ENCODE measurements around the gene TMEM198.

Gene TMEM198

DNA sequence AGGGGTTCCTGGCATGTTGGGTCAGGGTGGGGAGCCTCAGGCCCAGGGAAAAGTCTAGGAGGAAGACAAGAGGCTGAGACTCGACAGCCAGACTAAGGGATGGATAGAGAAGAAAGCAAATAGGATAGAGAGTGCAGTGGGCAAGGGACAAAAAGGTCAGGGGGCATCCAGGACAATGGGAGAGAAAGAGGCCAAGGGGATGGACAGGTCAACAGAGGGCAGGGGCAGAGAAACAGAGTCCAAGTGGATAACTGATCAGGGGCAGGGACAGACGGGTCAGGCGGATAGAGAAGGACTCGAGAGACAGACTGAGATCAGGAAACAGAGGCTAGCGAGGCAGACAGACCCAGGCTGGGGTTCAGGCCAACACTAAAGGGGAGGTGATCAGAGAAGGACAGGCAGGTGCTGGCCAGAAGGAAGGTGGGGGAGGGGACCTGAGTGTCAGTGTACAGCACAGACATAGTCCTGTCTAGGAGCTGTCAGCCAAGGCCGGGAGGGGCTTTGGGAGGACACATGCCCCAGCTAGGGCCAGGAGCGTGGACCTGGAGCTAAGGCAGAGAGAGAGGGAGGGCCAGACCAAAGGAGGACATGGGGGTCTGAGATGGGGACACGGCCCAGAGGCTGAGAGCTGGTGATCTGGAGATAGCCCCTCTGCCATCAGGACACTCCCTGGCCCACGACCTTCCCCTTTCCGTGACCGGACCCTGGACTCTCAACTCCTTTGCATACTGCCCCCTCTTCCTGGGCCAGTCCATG, 17.3 kb upstream of the TMEM198 start:
- no peak for DNase-seq

DNA sequence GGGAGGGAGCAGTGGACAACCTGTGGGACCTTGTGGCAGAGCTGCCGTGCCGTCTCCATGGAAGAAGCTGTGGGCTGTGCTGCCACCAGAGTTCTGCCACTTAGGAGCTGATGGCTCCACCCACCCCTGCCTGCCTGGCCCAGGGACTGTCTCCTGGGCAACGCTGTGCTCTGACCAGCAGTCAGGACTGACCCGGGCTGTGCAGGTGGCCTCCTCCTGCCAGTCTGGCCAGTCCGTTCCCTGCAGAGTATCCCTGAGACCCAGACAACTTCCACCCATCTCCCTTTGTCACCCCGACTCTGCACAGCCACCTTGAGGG, 16.8 kb upstream of the TMEM198 start:
- no peak for DNase-seq

DNA sequence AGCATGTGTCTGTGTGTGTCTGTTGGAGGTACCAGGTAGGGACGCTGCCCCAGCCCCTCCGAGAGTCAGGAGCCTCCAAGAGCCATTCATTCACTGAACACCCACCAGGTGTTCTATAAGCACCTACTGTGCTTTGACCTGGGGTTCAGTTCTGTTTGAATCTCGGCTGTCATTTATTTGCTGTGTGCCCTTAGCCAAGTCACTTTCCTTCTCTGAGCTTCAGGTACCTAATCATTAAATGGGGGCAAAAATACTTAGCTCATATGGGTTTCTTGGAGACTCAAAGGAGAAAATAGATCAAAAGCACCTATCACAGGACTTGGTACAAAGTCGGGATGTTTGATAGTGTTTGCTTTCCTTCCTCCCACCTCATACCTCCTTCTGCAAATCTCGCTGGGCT, 16.4 kb upstream of the TMEM198 start:
- no peak for DNase-seq

DNA sequence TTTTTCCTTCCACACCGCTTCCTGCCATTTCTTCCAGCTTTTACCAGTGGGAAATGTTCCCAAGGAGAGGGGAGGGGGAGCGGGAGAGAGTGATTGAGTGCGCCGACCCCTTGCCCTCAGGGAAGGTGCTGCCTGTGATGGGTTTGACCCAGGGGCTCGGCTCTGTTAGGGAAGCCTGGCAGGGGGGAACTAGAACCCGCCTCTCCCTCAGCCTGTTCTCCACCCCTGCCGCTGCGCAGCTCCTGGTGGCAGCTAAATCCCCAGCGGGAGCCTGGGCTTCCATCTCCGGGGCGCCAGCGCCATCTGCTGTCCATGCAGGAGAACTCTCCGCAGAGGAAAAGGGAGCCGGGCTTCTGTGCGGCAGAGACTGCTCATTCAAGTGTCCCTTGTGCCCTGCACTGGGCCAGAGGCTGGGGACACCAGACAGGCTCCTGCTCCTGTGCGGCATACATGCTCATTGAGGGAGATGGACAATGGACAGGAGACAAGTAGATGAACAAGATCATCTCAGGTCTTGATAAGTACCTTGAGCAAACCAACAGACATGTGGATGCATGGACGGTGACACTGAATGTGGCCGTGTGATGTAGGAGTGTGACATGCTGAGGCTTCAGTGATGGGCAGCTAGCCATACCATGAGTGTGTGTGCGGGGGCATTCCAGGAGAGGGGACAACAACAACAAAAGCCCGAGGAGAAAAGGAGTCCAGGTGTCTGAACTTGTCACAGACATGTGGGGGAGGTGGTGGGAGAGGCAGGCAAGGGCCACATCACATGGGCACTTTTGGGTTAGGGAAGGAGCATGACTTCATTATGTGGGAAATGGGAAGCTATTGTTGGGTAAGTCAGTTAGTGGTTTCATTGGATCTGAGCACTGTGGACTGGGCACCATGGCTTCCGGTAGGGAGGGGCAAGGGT, 13.5 kb upstream of the TMEM198 start:
- peak; percentile 72 for DNase-seq

DNA sequence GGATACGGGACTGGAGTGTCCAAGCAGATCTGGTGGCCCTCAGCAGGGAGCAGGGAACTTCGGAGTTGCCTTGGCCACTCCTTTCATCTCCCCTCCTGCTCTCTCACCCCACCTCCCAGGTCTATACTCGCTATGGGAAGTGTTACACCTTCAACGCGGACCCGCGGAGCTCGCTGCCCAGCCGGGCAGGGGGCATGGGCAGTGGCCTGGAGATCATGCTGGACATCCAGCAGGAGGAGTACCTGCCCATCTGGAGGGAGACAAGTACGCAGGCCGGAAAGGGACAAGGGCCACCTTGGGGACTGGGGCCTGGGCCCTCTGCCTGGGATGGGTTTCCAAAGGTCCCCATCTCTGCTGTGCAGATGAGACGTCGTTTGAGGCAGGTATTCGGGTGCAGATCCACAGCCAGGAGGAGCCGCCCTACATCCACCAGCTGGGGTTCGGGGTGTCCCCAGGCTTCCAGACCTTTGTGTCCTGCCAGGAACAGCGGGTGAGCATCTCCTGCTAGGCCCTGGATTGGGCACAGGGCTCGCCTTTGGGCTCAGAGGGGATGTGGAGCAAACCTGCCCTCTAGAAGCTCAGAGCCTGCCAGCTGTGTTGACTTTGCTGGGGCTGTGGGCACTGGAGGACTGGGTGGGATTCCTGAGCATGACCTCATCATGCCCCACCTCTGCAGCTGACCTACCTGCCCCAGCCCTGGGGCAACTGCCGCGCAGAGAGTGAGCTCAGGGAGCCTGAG, 12.0 kb upstream of the TMEM198 start:
- no peak for DNase-seq

DNA sequence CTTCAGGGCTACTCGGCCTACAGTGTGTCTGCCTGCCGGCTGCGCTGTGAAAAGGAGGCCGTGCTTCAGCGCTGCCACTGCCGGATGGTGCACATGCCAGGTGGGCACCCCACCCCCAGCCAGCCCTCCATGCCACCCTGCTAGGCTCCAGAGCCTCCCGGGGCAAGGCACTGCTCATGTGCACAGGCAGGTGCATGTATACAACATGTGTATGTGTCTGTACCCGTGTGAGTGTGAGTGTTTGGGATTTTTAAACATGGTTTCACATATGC, 11.5 kb upstream of the TMEM198 start:
- DNase-seq, result no peak

DNA sequence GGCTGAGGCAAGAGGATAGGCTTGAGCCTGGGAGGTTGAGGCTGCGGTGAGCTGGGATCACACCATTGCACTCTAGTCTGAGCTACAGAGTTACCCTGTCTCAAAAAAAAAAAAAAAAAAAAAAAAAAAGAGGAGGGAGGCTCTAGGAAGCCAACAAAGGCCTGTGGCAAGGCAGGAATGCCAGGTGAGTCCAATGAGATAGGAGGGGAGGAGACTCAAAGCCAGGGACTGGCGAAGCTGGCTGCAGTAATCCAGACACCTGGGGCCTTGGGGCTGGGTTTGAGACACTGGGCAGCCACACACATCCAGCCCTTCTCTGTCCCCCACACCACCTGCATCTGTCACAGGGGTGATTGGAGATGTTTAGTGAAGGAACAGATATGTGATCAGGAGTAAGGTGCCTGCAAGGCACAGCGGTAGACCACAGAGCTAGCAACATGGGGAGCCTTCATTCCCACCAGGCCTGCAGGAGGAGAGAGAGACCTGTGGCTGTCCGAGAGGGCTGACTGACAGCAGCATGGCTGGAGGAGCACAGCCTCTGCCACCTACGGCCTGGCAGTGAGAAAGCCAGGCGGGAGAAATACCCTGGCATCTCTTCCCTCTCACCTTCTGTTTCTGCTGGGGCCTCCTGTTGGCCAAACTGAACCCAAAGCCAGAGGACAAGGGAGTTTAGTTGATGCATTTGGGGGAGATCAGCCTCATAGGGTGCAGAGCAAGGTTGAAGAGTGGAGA, 9.7 kb upstream of the TMEM198 start:
- no peak for DNase-seq

DNA sequence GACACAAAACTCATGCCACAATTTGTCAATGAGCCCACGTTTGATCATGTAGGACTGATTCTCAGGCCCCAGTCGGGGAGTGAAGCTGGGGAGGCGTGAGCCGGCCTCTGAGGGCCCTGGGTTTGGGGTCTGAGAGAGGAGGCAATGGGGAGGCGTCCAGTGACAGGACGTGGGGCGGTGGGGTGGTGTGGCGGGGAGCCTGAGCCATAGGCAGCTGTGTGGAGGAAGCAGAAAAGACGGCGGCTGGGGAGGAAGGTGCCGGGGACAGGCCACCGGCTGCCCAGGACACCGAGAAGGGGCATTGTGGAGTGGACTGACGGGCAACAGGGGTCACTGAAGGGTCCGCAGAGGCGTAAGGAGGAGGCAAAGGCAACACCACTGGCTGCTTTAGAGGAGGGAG, 7.4 kb upstream of the TMEM198 start:
- no peak for DNase-seq

DNA sequence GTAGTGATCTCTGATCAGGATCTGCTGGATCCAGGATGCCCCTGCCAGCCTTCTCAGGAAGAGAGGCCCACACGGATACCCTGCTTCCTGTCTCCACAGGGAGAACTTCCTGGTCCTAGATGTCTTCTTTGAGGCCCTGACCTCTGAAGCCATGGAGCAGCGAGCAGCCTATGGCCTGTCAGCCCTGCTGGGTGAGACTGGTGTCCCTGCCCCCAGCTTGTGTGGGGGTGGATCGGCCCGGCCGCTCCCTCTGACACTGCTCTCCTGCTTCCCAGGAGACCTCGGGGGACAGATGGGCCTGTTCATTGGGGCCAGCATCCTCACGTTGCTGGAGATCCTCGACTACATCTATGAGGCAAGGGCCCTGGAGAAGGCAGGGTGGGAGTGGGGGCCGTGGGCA, 6.9 kb upstream of the TMEM198 start:
- no peak for DNase-seq

DNA sequence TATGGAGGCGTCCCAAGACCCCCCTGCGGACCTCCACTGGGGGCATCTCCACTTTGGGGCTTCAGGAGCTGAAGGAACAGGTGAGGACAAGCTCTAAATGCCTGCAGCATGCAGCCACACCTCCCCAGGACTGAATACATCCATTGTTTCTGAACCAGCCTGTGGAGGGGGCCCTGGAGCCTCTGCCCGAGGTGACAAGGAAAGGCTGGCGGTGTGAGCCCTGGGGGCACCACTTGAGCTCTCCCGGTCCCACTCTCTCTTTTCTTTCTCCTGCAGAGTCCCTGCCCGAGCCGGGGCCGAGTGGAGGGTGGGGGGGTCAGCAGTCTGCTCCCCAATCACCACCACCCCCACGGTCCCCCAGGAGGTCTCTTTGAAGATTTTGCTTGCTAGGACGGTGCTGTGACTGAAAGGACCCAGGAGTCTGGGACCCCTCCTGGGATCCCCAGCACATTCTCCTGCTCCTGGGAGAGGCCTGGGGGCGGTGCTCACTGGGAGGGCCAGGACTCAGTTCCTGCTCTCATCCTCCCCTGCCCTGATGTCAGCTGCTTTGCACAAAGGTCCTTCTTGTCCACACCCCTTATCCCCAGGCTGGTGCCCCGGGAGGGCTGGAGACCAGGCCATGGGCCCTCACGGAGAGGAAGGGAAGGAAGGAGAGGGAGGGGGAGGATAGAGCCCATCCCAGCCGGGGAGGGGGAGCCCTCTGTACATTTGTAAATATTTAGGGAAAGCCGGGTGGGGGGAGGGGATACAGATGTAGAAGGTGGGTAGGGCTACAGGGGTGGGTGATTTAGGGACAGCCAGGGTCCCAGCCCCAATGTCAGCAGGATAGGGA, 6.0 kb upstream of the TMEM198 start:
- DNase-seq, result no peak

DNA sequence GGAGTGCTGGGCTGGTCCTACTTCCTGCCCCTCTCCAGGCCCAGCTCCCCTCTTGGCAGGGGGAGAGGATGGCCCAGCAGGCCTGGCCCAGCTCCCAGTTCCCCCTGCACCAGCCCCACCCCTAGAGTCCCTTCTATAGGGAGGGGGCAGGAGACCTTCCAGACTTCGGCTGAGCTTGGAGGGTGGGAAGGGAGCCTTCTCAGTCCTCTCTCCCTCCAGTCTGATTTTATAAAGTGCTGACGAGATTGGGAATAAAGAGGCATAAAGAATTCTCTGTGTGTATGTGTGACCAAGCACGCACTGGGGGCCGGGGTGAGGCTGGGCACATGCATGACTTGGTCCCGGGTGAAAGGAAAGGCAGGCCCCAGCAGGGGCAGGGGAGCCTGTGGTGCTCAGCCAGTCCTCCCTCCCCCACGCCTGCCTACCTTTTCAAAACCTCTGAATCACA, 5.3 kb upstream of the TMEM198 start:
- no peak for DNase-seq

DNA sequence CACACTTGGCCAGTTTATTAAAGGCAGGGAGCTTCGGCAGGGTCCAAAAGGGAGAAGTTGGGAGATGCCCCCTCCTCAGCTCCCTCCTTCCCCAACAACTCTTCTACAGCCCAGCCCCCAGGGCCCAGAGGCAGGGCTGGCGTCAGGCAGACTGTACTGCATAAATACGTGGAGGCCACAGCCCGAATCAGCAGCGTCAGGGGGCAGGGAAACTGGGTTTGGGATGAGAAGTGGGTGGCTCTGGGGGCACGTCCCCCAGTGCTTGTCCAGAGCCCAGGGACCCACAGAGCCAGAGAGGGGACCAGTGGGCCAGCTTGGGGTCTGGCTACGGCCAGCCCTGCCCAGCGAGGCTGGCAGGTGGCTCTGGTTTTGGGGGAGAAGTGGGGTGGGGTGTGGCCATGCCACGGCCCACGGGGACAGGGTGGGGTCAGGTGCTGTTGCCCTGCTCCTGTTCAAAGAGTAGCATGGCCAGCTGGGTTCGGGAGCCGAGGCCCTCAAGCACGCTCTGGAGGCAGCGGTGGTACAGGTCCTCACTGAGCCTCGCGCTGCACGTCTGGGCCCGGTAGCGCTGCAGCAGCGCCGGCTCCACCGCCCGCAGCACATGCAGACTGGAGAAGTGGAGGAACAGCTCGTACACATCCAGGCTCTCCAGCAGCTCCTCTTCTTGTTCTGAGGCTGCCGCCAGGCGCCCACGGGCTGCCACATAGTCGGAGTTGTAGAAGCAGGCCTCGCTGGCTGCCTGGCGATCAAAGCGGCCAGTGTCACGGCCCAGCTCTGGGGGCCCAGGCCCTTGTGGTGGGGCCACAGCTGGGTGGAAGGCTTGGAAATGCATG, 4.7 kb upstream of the TMEM198 start:
- no peak for DNase-seq

DNA sequence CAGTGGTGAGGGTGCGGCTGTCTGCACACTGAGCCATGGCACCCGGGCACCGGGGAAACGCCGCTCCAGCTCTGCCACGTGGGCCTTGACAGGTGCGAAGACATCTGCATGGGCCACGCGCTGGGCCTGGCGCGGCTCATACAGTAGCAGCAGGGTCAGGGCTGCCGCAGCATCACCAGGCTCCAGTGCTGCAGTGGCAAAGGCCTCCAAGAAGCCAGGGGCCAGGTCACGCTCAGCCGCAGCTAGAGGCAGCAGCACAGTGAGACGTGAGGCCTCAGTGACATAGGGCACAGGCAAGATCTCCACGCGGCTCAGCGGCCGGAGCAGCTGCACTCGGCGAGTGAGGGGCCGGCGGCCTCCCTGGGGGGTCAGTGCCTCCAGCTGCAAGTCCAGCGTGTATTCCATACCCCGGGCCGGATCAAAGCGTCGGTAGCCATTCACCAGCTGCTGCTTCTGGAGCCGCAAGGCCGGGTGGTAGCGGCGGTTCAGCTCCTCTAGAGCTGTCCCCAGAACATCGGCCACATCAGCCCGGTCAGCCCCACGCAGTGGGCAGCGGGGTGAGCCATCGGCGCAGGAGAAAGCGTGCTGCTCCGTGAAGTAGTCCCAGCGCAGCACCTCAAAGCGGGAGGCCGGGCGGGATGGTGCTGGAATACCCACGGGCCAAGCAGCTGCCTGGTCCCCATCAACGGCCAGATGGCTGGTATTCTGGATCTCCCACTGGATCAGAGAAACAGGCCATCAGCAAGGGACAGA, 3.7 kb upstream of the TMEM198 start:
- DNase-seq, result no peak

DNA sequence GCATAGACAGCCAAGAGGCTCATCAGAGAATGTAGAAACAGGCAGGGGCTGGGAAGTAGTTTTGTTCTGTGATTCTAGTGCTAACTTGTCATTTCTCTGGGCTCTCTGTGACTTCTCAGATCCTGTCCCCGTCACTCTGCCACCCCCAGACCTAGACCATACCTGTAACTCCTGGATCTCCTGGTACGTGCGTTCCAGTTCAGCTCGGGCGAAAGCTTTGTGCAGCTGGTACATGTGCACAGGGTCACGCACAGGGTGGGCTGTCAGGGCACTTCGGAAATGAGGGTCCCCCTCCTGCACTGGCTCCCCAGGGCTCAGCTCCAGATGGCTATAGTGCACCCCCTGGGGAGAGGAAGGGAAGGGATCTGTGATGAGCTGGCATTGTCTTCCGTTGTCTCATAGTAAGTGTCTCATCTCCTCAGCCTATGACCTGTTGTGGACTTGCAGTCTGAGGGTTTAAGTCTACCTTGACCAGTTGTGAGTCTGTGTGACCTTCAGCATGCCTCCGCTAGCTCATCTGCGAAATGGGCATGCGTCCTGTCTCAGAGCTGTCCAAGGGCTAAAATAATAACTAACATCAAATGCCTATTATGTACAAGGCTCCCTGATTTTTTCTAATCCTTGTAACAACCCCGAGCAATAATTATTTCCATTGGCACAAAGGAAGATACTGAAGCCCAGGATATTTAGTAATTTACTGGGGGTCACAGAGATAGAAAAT, 2.9 kb upstream of the TMEM198 start:
- DNase-seq, result no peak

DNA sequence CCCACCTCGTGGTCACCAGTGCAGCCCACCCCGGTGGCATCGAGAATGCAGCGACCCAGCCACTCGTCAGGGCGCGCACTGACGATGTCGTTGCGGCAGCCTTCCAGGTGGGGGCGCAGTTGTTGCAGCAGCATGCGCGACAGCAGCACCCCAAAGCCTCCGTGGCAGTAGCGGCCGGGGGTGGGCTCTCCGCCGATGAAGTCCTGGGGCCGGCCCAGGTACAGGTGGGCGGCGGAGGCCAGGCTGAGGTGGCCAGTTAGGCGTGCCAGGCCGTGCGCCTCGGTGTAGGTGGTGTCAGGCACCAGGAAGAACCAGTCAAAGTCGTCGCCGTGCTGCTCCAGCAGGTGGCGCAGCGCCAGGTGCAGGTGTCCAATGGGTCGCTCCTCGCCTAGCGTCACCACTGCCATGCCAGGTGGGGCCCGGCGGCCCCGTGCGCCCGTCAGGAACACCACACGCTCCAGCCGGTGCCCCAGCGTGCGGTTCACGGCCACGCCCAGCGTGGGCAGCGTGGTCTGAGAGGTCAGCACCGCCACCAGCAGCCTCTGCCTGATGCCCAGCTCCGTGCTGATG, 2.1 kb upstream of the TMEM198 start:
- peak; percentile 78 for DNase-seq

DNA sequence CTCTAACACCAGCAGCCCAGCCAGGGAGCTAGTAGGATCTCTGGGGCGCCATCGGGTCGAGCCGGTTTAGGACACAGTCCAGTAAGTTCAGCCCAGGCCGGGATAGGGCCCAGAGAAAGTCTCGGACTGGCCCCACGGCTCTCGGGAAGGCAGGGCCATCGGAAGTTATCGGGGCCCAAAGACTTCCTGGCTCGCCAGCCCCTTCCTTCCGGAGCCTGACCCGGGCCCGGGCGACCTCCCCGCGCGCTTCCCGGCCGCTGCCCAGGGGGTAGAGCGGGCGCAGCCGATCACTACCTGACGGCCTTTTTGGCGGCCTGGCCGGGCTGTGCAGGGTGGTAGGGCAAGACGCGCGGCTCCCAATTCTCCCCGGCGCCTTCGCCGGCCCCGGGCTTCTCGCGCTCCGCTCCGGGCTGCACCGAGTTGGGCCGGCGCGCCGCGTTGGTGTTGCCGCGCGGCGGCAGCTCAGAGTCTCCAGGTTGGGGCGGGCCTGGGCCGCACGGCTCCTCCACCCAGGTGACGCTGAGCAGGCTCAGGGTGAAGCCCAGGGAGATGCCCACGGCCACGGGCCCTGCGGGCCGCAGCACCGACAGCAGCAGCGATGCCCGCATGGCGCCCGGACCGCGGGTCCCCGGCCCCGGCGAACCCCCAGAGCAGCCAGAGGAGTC, 765 bp upstream of the TMEM198 start:
- no peak for DNase-seq

DNA sequence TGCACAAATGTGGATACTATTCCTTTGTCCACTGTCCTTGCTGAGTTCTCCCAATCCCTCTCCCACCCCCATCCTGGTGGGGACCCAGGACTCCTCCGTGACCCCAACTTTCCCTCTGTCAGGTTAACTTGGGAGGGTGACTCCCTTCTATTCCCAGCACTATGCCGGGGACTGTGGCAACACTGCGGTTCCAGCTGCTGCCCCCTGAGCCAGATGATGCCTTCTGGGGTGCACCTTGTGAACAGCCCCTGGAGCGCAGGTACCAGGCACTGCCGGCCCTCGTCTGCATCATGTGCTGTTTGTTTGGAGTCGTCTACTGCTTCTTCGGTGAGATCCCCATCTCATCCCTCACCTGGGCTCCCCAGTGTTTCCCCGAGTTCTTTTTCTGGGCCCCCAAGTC, 739 bp downstream of the TMEM198 start:
- DNase-seq, result no peak

DNA sequence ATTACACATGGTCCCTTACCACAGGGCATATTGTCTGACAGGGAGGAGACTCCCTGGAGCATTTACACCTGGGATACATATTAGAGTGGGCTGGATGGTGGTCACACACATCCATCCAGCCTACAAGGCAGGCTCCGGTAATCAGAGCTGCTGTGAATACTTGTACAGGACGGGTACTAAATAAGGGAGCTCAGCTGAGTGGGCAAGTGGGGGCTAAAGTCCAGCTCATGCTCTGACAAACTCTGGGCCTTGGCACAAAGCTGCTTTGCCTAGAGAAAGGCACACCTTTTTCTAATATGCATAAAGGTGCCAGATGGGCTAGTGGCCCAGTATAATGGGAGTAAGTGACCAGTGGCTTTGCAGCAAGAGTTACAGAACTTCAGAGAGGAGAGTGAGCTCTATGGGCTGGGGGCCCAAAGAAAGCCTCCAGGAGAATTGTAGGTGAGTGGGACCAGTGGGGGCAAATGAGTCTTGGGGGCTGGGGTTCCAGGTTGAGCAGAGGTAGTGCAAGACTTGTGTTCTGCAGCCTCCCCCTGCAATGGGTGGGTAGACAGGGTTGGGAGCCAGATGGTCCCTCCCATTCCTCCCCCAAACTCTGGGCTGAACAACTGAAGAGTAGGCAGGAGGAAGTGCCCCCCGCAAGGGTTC, 1.6 kb downstream of the TMEM198 start:
- no peak for DNase-seq
